ENCODE data around the gene PIP5K1C.

Gene PIP5K1C

GRCh38 chr19:3721887-3722442 lies 21.7 kb upstream of the PIP5K1C start:
- no peak for DNase-seq

- peak; percentile 90 for DNase-seq
Observed at GRCh38 chr19:3721131-3721886, 21.0 kb upstream of the PIP5K1C start.

- DNase-seq: no peak
Observed at GRCh38 chr19:3720349-3720917, 20.2 kb upstream of the PIP5K1C start.

GRCh38 chr19:3719868-3720267 lies 19.6 kb upstream of the PIP5K1C start:
- no peak for DNase-seq

GRCh38 chr19:3716147-3716668 lies 15.9 kb upstream of the PIP5K1C start:
- no peak for DNase-seq

- no peak for DNase-seq
Observed at GRCh38 chr19:3712663-3713611, 12.7 kb upstream of the PIP5K1C start.

- DNase-seq: no peak
Observed at GRCh38 chr19:3710265-3710812, 10.1 kb upstream of the PIP5K1C start.

- no peak for DNase-seq
Observed at GRCh38 chr19:3708207-3708931, 8.1 kb upstream of the PIP5K1C start, which contains the start of gene TJP3. Gene TJP3 (plus strand): TSS chr19:3708384. CDS start chr19:3728433, 20,049 bp downstream.

GRCh38 chr19:3707868-3708206 lies 7.6 kb upstream of the PIP5K1C start:
- DNase-seq: no peak

- DNase-seq: no peak
Observed at GRCh38 chr19:3701200-3701599, 932 bp upstream of the PIP5K1C start.

- no peak for DNase-seq
Observed at GRCh38 chr19:3699741-3700241, 477 bp downstream of the PIP5K1C start.

GRCh38 chr19:3698974-3699740 lies 1.1 kb downstream of the PIP5K1C start:
- no peak for DNase-seq

GRCh38 chr19:3698386-3698950 lies 1.8 kb downstream of the PIP5K1C start:
- no peak for DNase-seq

GRCh38 chr19:3697671-3698385 lies 2.4 kb downstream of the PIP5K1C start:
- DNase-seq: no peak

- DNase-seq: no peak
Observed at GRCh38 chr19:3697094-3697493, 3.2 kb downstream of the PIP5K1C start.

GRCh38 chr19:3696660-3696995 lies 3.6 kb downstream of the PIP5K1C start:
- no peak for DNase-seq

GRCh38 chr19:3695986-3696659 lies 4.1 kb downstream of the PIP5K1C start:
- no peak for DNase-seq

GRCh38 chr19:3695124-3695733 lies 5.0 kb downstream of the PIP5K1C start:
- DNase-seq: no peak
